SK-N-MC (cell line): ENCODE measurements around the gene SLC22A13.

ENCODE experiments used
- DNase-seq: peaks from one replicate; pipeline ENCODE4 v3.0.0-alpha.2; 2011; ENCODE audit warnings: low read depth, low spot score
- H3K27ac ChIP-seq: fragments of 200-600 bp; sonication (generic); 2 replicates; pipeline ENCODE4 v1.5.1; 2016; ENCODE audit warnings: mixed run types
- H3K36me3 ChIP-seq: fragments of 200-600 bp; sonication (generic); 2 replicates; pipeline ENCODE4 v1.6.1; 2017; ENCODE audit warnings: antibody characterized with exemption, low read length, mixed read lengths; ENCODE audit not compliant: insufficient read depth
- H3K4me3 ChIP-seq: fragments of 200-600 bp; sonication (generic); 2 replicates; pipeline ENCODE4 v1.5.1; 2016
- H3K9ac ChIP-seq: fragments of 200-600 bp; sonication (generic); 2 replicates; pipeline ENCODE4 v1.8.0; 2017; ENCODE audit warnings: mixed run types, mixed read lengths; ENCODE audit not compliant: insufficient read length
- H3K9me3 ChIP-seq: fragments of 200-600 bp; sonication (generic); 2 replicates; pipeline ENCODE4 v1.6.1; 2017; ENCODE audit warnings: low read depth, mild to moderate bottlenecking, antibody characterized with exemption, low read length, moderate library complexity, mixed read lengths
- EZH2 ChIP-seq: fragments of 200-600 bp; sonication (generic); IDR thresholded peaks from one replicate; pipeline ENCODE4 v1.6.1; 2017; ENCODE audit warnings: antibody characterized with exemption
- FOXP2 ChIP-seq: optimal IDR thresholded peaks from 2 replicates; pipeline ENCODE3; 2011; ENCODE audit warnings: mild to moderate bottlenecking, moderate library complexity; ENCODE audit not compliant: insufficient read depth; ENCODE audit errors: extremely low read length, control extremely low read depth
- POLR2AphosphoS5 ChIP-seq: IDR thresholded peaks from 2 replicates; pipeline ENCODE4 v1.6.1; 2012; ENCODE audit warnings: mild to moderate bottlenecking, low read depth, low read length, borderline replicate concordance

Gene SLC22A13

GRCh38 chr3:38265604-38266307, at the start of gene SLC22A13:
Gene SLC22A13 (plus strand): TSS chr3:38265812. CDS start chr3:38265861, 49 bp downstream.
- Histone ChIP-seq H3K4me3 (no peak within 1 kb of the TSS), H3K36me3 (no peaks in the 10 kb centered on the region), H3K27ac (no peak within 1 kb of the TSS), H3K9ac (no peak within 1 kb of the TSS), H3K9me3 (no peaks in the 10 kb centered on the region)
- DNase-seq = no peak
- TF ChIP-seq POLR2AphosphoS5 = no peak
- TF ChIP-seq EZH2 = no peak
- TF ChIP-seq FOXP2 = no peak

GRCh38 chr3:38219609-38220197, 45.9 kb upstream of the SLC22A13 start:
- no peaks in the 10 kb centered on the region for H3K9me3 ChIP-seq
- H3K9ac ChIP-seq = no peak overlapping the region
- DNase-seq = no peak
- H3K4me3 ChIP-seq = no peak overlapping the region
- no peak for TF ChIP-seq POLR2AphosphoS5
- no peak for TF ChIP-seq EZH2
- no peak for TF ChIP-seq FOXP2
- no peak overlapping the region for H3K27ac ChIP-seq
- peaks cover 11% of the 10 kb centered on the region for H3K36me3 ChIP-seq

GRCh38 chr3:38221005-38221404, 44.6 kb upstream of the SLC22A13 start:
- Histone ChIP-seq H3K36me3 (peaks cover 13% of the 10 kb centered on the region), H3K4me3 (no peak overlapping the region), H3K9me3 (no peaks in the 10 kb centered on the region), H3K9ac (no peak overlapping the region), H3K27ac (no peak overlapping the region)
- TF ChIP-seq FOXP2 = no peak
- TF ChIP-seq EZH2 = no peak
- TF ChIP-seq POLR2AphosphoS5 = no peak
- DNase-seq = no peak

GRCh38 chr3:38222032-38222634, 43.5 kb upstream of the SLC22A13 start:
- no peaks in the 10 kb centered on the region for H3K9me3 ChIP-seq
- no peak overlapping the region for H3K9ac ChIP-seq
- no peak overlapping the region for H3K4me3 ChIP-seq
- DNase-seq = no peak
- TF ChIP-seq EZH2 = no peak
- no peak overlapping the region for H3K27ac ChIP-seq
- H3K36me3 ChIP-seq = peaks cover 16% of the 10 kb centered on the region; the same call in 1 of the 2 replicates

- DNase-seq = no peak
- Histone ChIP-seq H3K36me3 (peaks cover 16% of the 10 kb centered on the region; the same call in 1 of the 2 replicates), H3K4me3 (peak overlapping the region; percentile 25; the same call in 1 of the 2 replicates), H3K27ac (peak overlapping the region; percentile 57; the same call in 1 of the 2 replicates), H3K9me3 (no peaks in the 10 kb centered on the region), H3K9ac (no peak overlapping the region)
- TF ChIP-seq EZH2 (no peak), FOXP2 (no peak), POLR2AphosphoS5 (no peak)
Observed at GRCh38 chr3:38224357-38224756, 41.3 kb upstream of the SLC22A13 start.

- H3K36me3 ChIP-seq = peaks cover 28% of the 10 kb centered on the region; the same call in 1 of the 2 replicates
- H3K9ac ChIP-seq = no peak overlapping the region
- no peak overlapping the region for H3K4me3 ChIP-seq
- no peak for DNase-seq
- TF ChIP-seq POLR2AphosphoS5 (no peak), EZH2 (no peak), FOXP2 (no peak)
- H3K9me3 ChIP-seq = no peaks in the 10 kb centered on the region
- no peak overlapping the region for H3K27ac ChIP-seq
Observed at GRCh38 chr3:38226273-38226672, 39.3 kb upstream of the SLC22A13 start.

GRCh38 chr3:38227989-38228388, 37.6 kb upstream of the SLC22A13 start:
- peaks cover 28% of the 10 kb centered on the region; the same call in 1 of the 2 replicates for H3K36me3 ChIP-seq
- no peak overlapping the region for H3K9ac ChIP-seq
- 0 out of 2 replicates have a peak overlapping the region, but pooled peaks have one; percentile 22 for H3K4me3 ChIP-seq
- peak; percentile 34 for DNase-seq
- TF ChIP-seq EZH2 (no peak), POLR2AphosphoS5 (no peak), FOXP2 (no peak)
- H3K27ac ChIP-seq = peak overlapping the region; percentile 84
- no peaks in the 10 kb centered on the region for H3K9me3 ChIP-seq

- TF ChIP-seq FOXP2 = no peak
- no peak for TF ChIP-seq EZH2
- no peak for TF ChIP-seq POLR2AphosphoS5
- no peak for DNase-seq
- Histone ChIP-seq H3K9me3 (no peaks in the 10 kb centered on the region), H3K4me3 (no peak overlapping the region), H3K9ac (no peak overlapping the region), H3K36me3 (peaks cover 26% of the 10 kb centered on the region; the same call in 1 of the 2 replicates), H3K27ac (0 out of 2 replicates have a peak overlapping the region, but pooled peaks have one; percentile 84)
Observed at GRCh38 chr3:38229036-38229435, 36.6 kb upstream of the SLC22A13 start.
